ENCODE results near the gene SRPK2. TPM values are rescaled to one million over a fixed set of nuclear protein-coding genes. Genes with fewer than 3 reads are reported as not detected.
"Not testable (repeated sequence)": the region's sequence is repeated elsewhere in the genome, so short reads cannot be mapped to it uniquely, and the experiment has no call there.

The SRPK2 gene
- total RNA-seq (10 to 100 TPM; 46.2 to 50.0 TPM), total RNA-seq (52.7 to 66.1 reads per million in 2 donors)

DNA sequence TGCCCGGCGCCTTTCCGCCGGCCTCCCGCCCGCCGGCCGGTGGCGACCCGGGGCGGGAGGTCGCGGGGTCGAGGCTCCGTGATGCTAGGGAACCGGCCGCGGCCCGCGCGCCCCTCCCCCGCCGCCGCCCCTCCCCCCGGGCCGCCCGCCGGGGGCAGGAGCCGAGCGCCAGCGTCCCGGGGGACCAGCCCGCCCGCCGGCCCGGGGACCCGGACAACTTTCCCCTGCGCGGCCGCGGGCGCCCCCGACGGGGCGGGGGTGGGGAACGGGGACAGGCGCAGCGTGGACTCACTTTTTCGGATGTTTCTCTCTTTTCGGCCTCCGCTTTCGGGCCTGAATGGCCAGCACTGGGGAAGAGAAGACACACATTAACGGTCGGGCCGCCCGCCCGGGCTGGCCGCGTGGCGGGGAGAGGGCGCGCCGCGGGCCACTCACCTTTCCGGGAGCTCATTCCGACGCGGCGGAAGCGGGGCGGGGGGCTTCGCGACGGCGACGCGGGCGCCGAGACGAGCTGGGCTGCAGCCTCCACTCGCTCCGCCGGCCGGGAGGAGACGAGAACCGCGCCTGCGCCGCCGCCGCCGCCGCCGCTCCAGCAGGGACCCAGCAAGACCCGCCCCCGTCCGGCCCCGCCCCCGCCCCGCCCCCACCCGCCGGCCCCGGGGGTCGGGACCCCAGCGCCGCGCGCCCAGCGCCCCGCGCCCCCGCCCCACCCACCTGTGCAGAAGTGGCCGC, at the start of gene SRPK2:
Gene SRPK2, minus strand, starts transcription at position 566 of the 732 bp plus-strand sequence.
- ATAC-seq (peak; percentile 85), DNase-seq (peak; percentile 59 to 71 (median 70))
- no peaks in the 10 kb centered on the region for H3K27me3 Mint-ChIP-seq
- H3K4me1 Mint-ChIP-seq = peaks cover 22% of the 10 kb centered on the region
- no peaks in the 10 kb centered on the region for H3K36me3 Mint-ChIP-seq (ENCODE audit: low read depth)
- H3K27ac Mint-ChIP-seq = peak within 1 kb of the TSS; percentile 89
- no peaks in the 10 kb centered on the region for H3K9me3 ChIP-seq (ENCODE audit: control insufficient read depth, low read length, poor library complexity, severe bottlenecking)
- H3K4me3 Mint-ChIP-seq = peak within 1 kb of the TSS; percentile 97

DNA sequence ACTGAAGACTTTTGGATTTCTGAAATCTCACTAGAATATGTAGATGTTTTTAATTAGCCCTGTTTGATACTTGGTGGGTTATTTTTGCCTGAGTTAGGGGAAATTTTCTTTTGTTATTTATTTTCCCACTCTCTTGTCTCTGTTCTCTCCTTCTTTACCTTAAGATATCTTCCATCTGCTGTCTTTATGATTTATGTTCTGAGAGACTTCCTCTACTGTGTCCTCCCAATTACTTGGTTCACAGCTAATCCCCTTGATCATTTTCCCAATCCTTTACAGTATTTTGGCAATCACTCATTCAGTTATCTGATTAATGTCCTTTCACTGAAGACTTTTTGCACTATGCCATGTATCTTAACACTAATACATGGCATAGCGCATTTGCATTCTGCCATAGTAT, 49.5 kb upstream of the SRPK2 start:
- no peaks in the 10 kb centered on the region for H3K36me3 Mint-ChIP-seq (ENCODE audit: low read depth)
- no peaks in the 10 kb centered on the region for H3K27me3 Mint-ChIP-seq
- DNase-seq (no peak), ATAC-seq (no peak)
- no peak overlapping the region for H3K27ac Mint-ChIP-seq
- peaks cover 4% of the 10 kb centered on the region for H3K4me1 Mint-ChIP-seq
- H3K9me3 ChIP-seq (ENCODE audit: control insufficient read depth, low read length, poor library complexity, severe bottlenecking) = no peaks in the 10 kb centered on the region
- no peak overlapping the region for H3K4me3 Mint-ChIP-seq

DNA sequence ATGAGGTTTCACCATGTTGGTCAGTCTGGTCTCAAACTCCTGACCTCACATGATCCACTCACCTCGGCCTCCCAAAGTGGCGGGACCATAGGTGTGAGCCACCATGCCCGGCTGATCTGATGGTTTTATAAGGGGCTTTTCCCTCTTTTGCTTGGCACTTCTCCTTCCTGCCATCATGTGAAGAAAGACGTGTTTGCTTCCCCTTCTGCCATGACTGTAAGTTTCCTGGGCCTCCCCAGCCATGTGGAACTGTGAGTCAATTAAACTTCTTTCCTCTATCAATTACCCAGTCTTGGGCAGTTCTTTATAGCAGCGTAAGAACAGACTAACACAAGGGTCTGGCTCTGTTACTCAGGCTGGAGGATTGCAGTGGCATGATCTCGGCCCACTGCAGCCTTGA, 48.6 kb upstream of the SRPK2 start:
- not testable (repeated sequence) for DNase-seq; ATAC-seq; H3K27ac Mint-ChIP-seq; H3K9me3 ChIP-seq (ENCODE audit: control insufficient read depth, low read length, poor library complexity, severe bottlenecking); H3K4me3 Mint-ChIP-seq; H3K27me3 Mint-ChIP-seq; H3K4me1 Mint-ChIP-seq; H3K36me3 Mint-ChIP-seq (ENCODE audit: low read depth)

DNA sequence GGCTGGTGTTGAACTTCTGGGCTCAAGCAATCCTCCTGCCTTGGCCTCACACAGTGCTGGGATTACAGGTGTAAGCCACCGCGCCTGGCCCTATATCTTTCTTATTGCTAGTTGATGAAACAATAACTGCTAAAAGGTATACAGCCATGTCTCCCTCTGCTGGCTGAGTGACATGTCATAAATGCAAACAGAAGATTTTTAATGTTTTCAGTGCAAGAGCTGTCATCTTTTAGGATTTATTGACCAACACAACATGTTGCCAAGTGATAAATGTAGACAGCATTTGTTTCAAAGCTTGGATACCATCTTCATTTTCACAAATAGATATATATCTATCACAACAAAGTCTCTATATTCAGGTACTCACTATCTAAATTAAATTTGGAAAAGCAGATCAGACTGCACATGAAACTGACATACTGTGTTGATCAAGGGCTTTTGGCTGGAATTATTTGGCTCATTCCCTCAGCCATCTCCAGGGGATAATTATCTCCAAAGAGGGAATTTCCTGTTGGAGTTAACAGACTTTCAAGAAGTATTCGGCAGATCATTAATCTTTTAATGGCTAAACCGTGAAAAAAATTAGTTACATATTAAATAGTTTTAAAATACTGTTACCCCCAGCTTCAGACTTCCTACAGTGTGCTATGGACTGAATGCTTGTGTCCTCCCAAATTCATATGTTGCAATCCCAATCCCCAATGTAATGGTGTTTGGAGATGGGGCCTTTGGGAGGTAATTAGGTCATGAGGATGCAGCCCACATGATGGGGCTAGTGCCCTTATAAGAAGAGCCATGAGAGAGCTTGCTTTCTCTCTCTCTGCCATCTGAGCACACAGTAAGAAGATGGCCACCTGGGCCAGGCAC, 41.3 kb upstream of the SRPK2 start:
- H3K9me3 ChIP-seq (ENCODE audit: control insufficient read depth, low read length, poor library complexity, severe bottlenecking) = no peaks in the 10 kb centered on the region
- DNase-seq (peak in 1 of 3 donors; percentile 33), ATAC-seq (peak; percentile 81)
- Mint-ChIP-seq H3K4me1 (peaks cover 5% of the 10 kb centered on the region), H3K36me3 (ENCODE audit: low read depth) (no peaks in the 10 kb centered on the region), H3K27me3 (no peaks in the 10 kb centered on the region), H3K4me3 (no peak overlapping the region), H3K27ac (no peak overlapping the region)

DNA sequence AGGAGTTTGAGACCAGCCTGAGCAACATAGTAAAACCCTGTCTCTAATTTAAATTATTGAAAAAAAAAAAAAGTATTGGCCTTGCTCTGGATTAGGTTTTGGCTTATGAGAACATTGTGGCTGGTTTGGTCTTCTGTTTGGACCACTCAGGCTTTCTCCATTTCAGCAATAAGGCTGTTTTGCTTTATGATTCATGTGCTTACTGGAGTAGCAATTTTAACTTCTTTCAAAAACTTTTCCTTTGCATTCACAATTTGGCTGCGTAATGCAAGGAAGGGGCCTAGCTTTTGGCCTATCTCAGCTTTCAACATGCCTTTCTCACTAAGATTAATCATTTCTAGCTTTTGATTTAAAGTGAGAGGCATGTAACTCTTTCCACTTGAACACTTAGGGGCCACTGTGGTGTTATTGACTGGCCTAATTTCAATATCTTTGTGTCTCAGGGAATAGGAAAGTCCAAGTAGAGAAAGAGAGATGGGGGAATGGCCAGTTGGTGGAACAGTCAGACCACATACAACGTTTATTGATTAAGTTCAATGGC, 38.0 kb upstream of the SRPK2 start:
- Mint-ChIP-seq H3K4me3 (no peak overlapping the region), H3K27me3 (no peaks in the 10 kb centered on the region), H3K27ac (no peak overlapping the region), H3K4me1 (peaks cover 5% of the 10 kb centered on the region), H3K36me3 (ENCODE audit: low read depth) (no peaks in the 10 kb centered on the region)
- no peak for DNase-seq
- no peaks in the 10 kb centered on the region for H3K9me3 ChIP-seq (ENCODE audit: control insufficient read depth, low read length, poor library complexity, severe bottlenecking)
- ATAC-seq = no peak

DNA sequence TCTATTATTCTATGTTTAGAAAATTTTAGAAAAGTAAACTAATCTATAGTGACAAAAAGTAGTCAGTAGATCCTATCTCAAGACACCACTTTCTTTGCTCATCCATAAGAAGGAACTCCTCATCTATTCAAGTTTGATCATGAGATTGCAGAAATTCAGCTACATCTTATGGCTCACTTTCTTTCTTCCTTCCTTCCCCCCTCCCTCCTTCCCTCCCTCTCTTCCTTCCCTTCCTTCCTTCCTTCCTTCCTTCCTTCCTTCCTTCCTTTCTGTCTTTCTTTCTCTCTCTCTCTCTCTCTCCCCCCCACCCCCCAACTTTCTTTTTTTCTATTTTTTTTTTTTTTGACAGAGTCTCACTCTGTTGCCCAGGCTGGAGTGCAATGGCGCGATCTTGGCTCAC, 35.3 kb upstream of the SRPK2 start:
- ATAC-seq = no peak
- Mint-ChIP-seq H3K36me3 (ENCODE audit: low read depth) (no peaks in the 10 kb centered on the region), H3K27ac (no peak overlapping the region), H3K4me1 (peaks cover 3% of the 10 kb centered on the region), H3K27me3 (no peaks in the 10 kb centered on the region), H3K4me3 (no peak overlapping the region)
- DNase-seq = no peak
- H3K9me3 ChIP-seq (ENCODE audit: control insufficient read depth, low read length, poor library complexity, severe bottlenecking) = no peaks in the 10 kb centered on the region

DNA sequence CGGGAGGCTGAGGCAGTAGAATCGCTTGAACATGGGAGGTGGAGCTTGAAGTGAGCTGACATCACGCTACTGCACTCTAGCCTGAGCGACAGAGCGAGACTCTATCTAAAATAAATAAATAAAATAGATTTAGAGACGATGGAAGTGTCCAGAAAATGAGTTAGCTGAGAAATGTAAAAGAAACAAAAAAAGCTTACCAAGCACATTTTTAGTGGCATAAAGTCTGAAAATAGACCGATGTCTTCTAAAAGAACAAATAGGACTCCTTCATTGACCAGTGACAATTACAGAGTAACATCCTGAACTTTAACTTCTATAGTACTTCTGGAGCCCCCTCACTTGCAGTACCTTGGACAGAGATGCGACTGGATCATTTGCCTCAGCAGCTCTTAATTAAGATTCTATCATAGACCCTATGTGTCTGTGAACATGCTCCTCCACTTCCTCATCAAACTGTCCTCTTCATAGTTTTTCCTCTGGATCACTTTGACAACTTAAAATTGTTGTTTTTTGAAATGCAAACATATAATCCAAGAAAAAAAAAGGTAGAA, 25.2 kb upstream of the SRPK2 start:
- Mint-ChIP-seq H3K27me3 (no peaks in the 10 kb centered on the region), H3K4me1 (peaks cover 12% of the 10 kb centered on the region), H3K4me3 (no peak overlapping the region), H3K27ac (no peak overlapping the region), H3K36me3 (ENCODE audit: low read depth) (no peaks in the 10 kb centered on the region)
- DNase-seq (no peak), ATAC-seq (no peak)
- no peaks in the 10 kb centered on the region for H3K9me3 ChIP-seq (ENCODE audit: control insufficient read depth, low read length, poor library complexity, severe bottlenecking)

DNA sequence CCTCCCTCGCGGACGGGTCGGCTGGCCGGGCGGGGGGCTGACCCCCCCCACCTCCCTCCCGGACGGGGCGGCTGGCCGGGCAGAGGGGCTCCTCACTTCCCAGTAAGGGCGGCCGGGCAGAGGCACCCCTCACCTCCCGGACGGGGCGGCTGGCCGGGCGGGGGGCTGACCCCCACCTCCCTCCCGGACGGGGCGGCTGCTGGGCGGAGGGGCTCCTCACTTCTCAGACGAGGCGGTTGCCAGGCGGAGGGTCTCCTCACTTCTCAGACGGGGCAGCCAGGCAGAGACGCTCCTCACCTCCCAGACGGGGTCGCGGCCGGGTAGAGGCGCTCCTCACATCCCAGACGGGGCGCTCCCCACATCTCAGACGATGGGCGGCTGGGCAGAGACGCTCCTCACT, 22.1 kb upstream of the SRPK2 start:
- H3K36me3 Mint-ChIP-seq (ENCODE audit: low read depth); H3K4me3 Mint-ChIP-seq: not testable (repeated sequence)

DNA sequence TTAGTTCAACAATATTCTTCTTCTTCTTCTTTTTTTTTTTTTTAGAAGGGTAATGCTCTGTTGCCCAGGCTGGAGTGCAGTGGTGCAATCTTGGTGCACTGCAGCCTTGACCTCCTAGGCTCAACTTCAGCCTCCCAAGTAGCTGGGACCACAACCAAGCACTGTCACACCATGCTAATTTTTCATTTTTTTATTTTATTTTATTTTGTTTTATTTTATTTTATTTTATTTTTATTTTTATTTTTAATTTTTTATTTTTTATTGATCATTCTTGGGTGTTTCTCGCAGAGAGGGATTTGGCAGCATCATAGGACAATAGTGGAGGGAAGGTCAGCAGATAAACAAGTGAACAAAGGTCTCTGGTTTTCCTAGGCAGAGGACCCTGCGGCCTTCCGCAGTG, 21.1 kb upstream of the SRPK2 start:
- H3K4me3 Mint-ChIP-seq = not testable (repeated sequence)

More for the DNA sequence above, 22.1 kb upstream of the SRPK2 start:
- not testable (repeated sequence) for ATAC-seq; H3K27ac Mint-ChIP-seq; DNase-seq; H3K9me3 ChIP-seq (ENCODE audit: control insufficient read depth, low read length, poor library complexity, severe bottlenecking); H3K27me3 Mint-ChIP-seq
- peaks cover 12% of the 10 kb centered on the region for H3K4me1 Mint-ChIP-seq

DNA sequence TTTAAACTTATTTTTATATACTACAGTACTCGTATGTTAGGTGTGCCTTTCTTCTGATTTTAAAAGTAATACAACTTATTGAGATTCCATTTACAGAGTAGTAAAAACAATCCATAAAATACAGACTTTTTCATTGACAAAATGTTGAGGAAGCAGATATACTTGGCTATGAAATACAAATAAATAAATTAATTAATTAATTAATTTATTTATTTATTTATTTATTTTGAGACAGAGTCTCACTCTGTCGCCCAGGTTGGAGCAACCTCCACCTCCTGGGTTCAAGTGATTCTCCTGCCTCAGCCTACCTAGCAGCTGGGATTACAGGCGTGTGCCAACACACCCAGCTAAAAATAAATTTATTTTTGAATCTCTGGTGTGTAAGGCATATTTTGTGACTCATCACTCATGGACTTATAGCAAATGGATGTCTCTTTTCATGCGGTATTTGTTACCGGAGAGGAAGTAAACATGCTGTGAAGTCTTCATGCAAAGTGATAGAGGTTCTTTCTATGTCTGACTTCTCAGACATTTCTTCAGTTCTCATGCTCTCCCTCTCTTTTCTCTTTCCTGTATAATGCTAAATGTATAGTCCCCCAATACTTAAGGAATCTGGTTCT, 20.2 kb upstream of the SRPK2 start:
- ATAC-seq = no peak
- Mint-ChIP-seq H3K27ac (no peak overlapping the region), H3K27me3 (peaks cover 6% of the 10 kb centered on the region), H3K4me1 (peaks cover 4% of the 10 kb centered on the region), H3K36me3 (ENCODE audit: low read depth) (peaks cover 2% of the 10 kb centered on the region), H3K4me3 (no peak overlapping the region)
- DNase-seq = no peak
- no peaks in the 10 kb centered on the region for H3K9me3 ChIP-seq (ENCODE audit: control insufficient read depth, low read length, poor library complexity, severe bottlenecking)

More for the DNA sequence above, 21.1 kb upstream of the SRPK2 start:
- not testable (repeated sequence) for DNase-seq; H3K9me3 ChIP-seq (ENCODE audit: control insufficient read depth, low read length, poor library complexity, severe bottlenecking); H3K27ac Mint-ChIP-seq; H3K4me1 Mint-ChIP-seq; ATAC-seq; H3K36me3 Mint-ChIP-seq (ENCODE audit: low read depth); H3K27me3 Mint-ChIP-seq

DNA sequence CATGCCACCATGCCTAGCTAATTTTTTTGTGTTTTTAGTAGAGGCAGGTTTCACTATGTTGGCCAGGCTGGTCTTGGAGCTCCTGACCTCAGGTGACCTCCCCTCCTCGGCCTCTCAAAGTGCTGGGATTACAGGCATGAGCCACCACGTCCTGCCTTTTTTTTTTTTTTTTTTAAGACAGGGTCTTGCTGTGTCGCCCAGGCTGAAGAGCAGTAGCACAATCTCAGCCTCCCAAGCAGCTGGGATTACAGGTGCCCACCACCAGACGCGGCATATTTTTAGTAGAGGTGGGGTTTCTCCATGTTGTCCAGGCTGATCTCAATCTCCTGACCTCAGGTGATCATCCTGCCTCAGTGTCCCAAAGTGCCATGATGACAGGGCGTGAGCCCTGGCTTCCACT, 14.4 kb upstream of the SRPK2 start:
- DNase-seq (no peak), ATAC-seq (no peak)
- Mint-ChIP-seq H3K4me3 (no peak overlapping the region), H3K36me3 (ENCODE audit: low read depth) (peaks cover 2% of the 10 kb centered on the region), H3K4me1 (no peaks in the 10 kb centered on the region), H3K27ac (no peak overlapping the region), H3K27me3 (peaks cover 6% of the 10 kb centered on the region)
- H3K9me3 ChIP-seq (ENCODE audit: control insufficient read depth, low read length, poor library complexity, severe bottlenecking) = no peaks in the 10 kb centered on the region

DNA sequence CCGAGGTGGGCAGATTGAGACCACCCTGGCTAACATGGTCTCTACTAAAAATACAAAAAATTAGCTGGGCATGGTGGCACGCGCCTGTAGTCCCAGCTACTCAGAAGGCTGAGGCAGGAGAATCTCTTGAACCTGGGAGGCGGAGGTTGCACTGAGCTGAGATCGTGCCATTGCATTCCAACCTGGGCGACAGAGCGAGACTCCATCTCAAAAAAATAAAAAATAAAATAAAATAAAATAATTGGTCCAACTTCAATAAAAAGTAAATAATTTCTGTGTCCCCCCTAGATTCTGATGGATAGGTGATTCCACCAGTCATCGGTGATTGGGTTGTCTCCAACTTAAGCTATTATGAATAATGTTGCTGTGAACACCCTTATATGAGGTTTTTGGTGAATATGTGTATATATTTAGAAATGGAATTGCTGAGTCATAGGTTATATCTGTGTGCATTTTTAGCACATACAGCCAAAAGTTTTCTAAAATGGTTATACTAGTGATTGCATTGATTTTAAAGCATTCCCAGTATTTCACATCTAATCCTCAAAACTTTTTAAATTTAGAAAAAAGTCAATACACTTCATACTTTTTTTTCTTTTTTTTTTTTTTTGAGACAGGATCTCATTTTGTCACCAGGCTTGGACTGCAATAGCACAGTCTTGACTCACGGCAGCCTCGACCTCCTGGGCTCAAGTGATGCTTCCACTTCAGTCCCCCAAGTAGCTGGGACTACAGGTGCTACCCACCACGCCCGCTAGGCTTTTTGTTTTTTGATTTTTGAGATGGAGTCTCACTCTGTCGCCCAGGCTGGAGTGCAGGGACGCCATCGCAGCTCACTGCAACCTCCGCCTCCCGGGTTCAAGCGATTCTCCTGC, 13.7 kb upstream of the SRPK2 start:
- no peak overlapping the region for H3K27ac Mint-ChIP-seq
- no peak for ATAC-seq

More for the DNA sequence above, 13.7 kb upstream of the SRPK2 start:
- H3K36me3 Mint-ChIP-seq (ENCODE audit: low read depth) = peaks cover 2% of the 10 kb centered on the region
- H3K9me3 ChIP-seq (ENCODE audit: control insufficient read depth, low read length, poor library complexity, severe bottlenecking) = no peaks in the 10 kb centered on the region
- no peak for DNase-seq
- peaks cover 6% of the 10 kb centered on the region for H3K27me3 Mint-ChIP-seq
- no peak overlapping the region for H3K4me3 Mint-ChIP-seq
- H3K4me1 Mint-ChIP-seq = no peaks in the 10 kb centered on the region

Data from T-helper 17 cell (primary cell).